Stimulated activated CD4-positive, alpha-beta T cell treated with anti-CD3 and anti-CD28 coated beads, Interleukin-1b, Interleukin-23, amount 100 ng/mL, for 1 hour (primary cell): Measurements from ENCODE around the gene ZNF260.

ENCODE experiments used
- DNase-seq, 2 donors: peaks; one replicate each; pipeline ENCODE4 v3.0.0-alpha.2; 2020; ENCODE audit warnings: low read depth in 2 of 2

The ZNF260 gene

DNA sequence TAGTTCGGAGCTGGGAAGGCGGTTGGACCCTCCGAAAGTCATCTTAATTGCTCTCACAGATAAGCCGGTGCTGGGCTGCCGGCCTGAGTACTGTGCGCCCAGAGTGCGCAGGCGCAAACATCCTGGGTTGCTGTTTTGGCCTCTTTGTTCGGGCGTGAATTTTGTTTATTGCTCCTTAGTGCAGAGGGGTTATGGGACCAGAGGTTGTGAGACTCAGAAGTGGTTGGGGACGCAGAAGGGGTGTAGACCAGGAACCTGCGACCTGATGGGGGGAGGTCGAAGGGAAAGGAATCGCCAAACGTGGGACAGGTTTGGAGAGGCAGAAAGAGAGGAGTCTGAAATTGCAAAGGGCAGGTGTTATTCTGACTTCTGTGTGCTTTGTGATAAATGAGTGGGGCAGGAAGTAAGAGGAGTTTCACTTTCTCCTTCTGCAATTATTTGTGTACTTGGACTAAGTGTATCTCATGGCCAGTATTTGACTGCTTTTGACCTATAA is 38.1 kb downstream of the ZNF260 start:
- DNase-seq = peak; percentile 25 to 41

DNA sequence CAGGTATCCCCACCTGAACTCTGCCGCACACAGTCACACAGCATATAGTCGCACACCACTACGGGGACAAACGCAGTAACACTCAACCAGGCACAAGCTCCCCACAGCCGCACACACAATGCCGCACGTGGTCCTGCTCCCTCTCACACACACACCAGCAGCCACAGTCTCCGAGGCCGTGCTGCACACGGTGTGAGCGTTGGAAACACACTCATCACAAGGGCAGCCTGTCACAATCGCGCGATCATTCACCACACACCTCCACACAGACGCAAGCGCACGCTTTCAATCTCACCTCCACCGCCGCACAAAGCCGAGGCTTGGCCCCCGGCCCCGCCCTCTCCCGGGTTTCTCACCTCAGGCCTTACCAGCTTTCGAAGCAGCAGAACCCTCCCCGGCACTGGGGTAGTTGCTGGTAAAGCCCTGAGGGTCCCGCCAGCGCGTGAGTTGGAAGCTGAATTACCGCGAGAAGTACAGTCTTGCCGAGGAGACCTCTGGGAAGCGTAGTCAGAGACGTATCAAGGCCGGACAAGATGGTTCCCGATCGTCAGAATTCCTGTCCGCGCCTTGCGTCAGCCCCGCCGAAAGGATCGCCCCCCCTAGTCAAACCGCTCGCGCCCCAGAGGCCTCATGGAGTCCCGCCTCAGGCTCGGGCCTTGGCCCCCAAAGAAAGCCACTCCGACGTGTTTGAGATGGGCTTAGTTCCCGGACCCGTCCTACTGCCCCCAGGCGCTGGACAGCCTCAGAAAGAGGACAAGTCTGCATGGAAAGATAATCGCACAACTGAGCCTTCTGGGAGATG is 38.8 kb downstream of the ZNF260 start, which contains the start of gene ZNF566:
TSS of gene ZNF566 (minus strand) at position 444 of the 802 bp plus-strand sequence. CDS start 13,004 bp downstream, outside the sequence.
- peak; percentile 83 to 84 for DNase-seq

DNA sequence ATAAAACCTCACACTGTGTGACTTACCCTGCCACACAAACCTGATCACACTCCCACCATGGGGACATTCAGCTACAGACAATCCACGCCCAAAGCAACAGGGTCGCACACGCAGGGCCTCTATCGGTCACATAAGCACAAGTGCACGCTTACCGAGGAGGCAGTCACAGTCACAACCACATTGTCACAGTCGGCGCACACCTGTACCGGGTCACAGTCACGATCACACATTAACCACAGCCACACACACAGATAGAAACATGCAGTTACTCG is 39.3 kb downstream of the ZNF260 start:
- DNase-seq = no peak

DNA sequence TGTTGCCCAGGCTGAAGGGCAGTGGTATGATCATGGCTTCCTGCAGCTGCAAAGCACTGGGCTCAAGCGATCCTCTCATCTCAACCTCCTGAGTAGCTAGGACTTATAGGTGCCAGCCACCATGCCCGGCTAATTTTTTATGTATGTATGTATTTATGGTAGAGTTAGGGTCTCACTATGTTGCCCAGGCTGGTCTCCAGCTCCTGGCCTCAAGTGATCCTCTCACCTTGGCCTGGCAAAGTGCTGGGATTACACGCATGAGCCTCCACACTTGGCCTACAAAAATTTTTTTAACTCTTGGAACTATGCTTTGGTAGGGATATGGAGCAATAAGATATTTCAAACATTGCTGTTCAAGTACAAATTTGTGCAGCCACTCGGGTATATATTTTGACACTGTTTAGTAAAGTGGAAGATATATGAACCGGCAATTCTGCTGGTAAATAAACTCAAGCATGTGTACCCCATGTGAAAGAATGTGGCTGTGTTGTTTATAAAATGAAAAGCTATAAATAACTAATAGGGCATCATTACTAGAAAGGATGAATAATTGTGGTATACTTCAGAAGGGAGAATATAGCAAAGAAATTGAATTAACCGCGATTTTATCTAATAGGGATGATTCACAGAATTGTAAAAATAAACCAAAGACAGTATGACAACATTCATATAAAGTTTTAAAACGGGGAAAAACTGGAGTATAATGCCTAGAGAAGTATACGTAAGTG is 39.8 kb downstream of the ZNF260 start:
- no peak for DNase-seq

DNA sequence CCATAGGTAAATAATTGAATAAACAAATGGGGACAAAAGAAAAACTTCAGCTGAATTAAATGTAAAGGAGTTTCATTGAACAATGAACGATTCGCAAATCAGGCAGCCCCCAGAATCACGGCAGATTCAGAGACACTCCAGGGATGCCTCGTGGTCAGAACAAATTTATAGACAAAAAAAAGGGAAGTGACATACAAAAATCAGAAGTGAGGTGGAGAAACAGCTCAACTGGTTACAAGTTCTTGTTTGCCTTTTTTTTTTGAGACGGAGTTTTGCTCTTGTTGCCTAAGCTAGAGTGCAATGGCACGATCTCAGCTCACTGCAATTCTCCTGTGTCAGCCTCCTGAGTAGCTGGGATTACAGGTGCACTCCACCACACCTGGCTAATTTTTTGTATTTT is 44.4 kb downstream of the ZNF260 start:
- no peak for DNase-seq

DNA sequence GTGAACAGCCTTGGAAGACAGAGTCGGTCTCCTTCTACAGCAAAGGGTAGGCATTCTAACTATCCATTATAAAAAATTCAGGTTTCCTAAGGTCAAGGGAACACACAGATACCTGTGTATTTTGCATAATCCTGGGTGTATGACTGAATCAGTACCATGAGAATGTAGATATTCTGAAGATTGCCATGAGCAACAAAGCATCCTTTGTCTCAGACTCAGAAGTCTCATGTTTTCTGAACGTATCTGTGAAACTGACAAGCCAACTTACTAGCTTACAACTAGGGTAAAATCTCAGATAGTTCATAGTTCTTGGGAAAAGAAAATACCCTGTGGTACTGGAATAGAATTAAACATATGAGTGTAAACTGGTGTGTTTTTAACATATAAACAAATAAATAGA is 45.2 kb downstream of the ZNF260 start:
- DNase-seq = no peak
